HepG2 (cell line): Measurements from ENCODE around the gene BTBD17. TPM values are rescaled to one million over a fixed set of nuclear protein-coding genes. Genes with fewer than 3 reads are reported as not detected.

Experiments
- DDIT3 ChIP-seq: sonication (generic); formaldehyde crosslinking; IDR thresholded peaks from 2 replicates; pipeline ENCODE4 v1.4.0; 2020; ENCODE audit warnings: mild to moderate bottlenecking, missing genetic modification reagents
- FOXO4 ChIP-seq: sonication (generic); formaldehyde crosslinking; conservative IDR thresholded peaks from 2 replicates; pipeline ENCODE4 v1.8.1; 2023; ENCODE audit warnings: missing genetic modification reagents
- HCFC1 ChIP-seq: fragments of 150-350 bp; IDR thresholded peaks from 2 replicates; pipeline ENCODE4 v1.6.1; 2014; ENCODE audit warnings: low read depth, low read length
- HOXD1 ChIP-seq: sonication (generic); formaldehyde crosslinking; IDR thresholded peaks from 2 replicates; pipeline ENCODE4 v1.5.0; 2020; ENCODE audit warnings: missing genetic modification reagents
- JUND ChIP-seq: sonication (generic); formaldehyde crosslinking; IDR thresholded peaks from 2 replicates; pipeline ENCODE4 v1.8.0; 2022; ENCODE audit warnings: mild to moderate bottlenecking, missing genetic modification reagents
- KIAA2018 ChIP-seq: sonication (generic); formaldehyde crosslinking; IDR thresholded peaks from 2 replicates; pipeline ENCODE4 v1.5.0; 2020; ENCODE audit warnings: mild to moderate bottlenecking, missing genetic modification reagents, borderline replicate concordance
- KLF16 ChIP-seq, 2 experiments: sonication (generic) in 1 of 2; formaldehyde crosslinking in 1 of 2; IDR thresholded peaks; 2 replicates each; pipeline versions ENCODE4 v1.6.1 to v1.8.0; 2016 to 2023; ENCODE audit warnings: missing genetic modification reagents in 2 of 2, missing compliant biosample characterization in 1 of 2
- KMT2B ChIP-seq: IDR thresholded peaks from 2 replicates; pipeline ENCODE4 v1.6.1; 2016; ENCODE audit warnings: missing genetic modification reagents, missing compliant biosample characterization
- ZBTB10 ChIP-seq: sonication (generic); formaldehyde crosslinking; IDR thresholded peaks from 2 replicates; pipeline ENCODE4 v1.4.0; 2020; ENCODE audit warnings: missing genetic modification reagents, borderline replicate concordance
- ZBTB49 ChIP-seq: sonication (generic); formaldehyde crosslinking; IDR thresholded peaks from 2 replicates; pipeline ENCODE4 v1.4.0; 2020; ENCODE audit warnings: missing genetic modification reagents, borderline replicate concordance
- ZFP90 ChIP-seq: sonication (generic); formaldehyde crosslinking; IDR thresholded peaks from 2 replicates; pipeline ENCODE4 v1.8.0; 2022; ENCODE audit warnings: missing genetic modification reagents, mild to moderate bottlenecking, inconsistent platforms, borderline replicate concordance
- ZKSCAN8 ChIP-seq: IDR thresholded peaks from 2 replicates; pipeline ENCODE4 v1.6.1; 2016; ENCODE audit warnings: borderline replicate concordance, missing genetic modification reagents, missing compliant biosample characterization
- ZNF20 ChIP-seq: sonication (generic); formaldehyde crosslinking; IDR thresholded peaks from 2 replicates; pipeline ENCODE4 v1.4.0; 2020; ENCODE audit warnings: mild to moderate bottlenecking, moderate library complexity, missing genetic modification reagents
- ZNF564 ChIP-seq: sonication (generic); formaldehyde crosslinking; IDR thresholded peaks from 2 replicates; pipeline ENCODE4 v1.8.1; 2023; ENCODE audit warnings: mild to moderate bottlenecking, missing genetic modification reagents
- ZNF674 ChIP-seq: sonication (generic); formaldehyde crosslinking; IDR thresholded peaks from 2 replicates; pipeline ENCODE4 v1.5.0; 2020; ENCODE audit warnings: low read depth, mild to moderate bottlenecking, missing genetic modification reagents
- polyA plus RNA-seq, 8 experiments: library from polyadenylated mRNA; depleted of rRNA in 3 of 8; stranded (reverse) in 7 of 8; unstranded in 1 of 8; fragments of >200 nt; fragmentation: Illumina TruSeq in 4 of 8; extraction: Trizol in 4 of 8; gene quantifications; 2 replicates each; pipeline versions ENCODE4 v1.2.1 to v1.2.3, GENCODE V29; 2011 to 2016; ENCODE audit warnings: low read depth in 4 of 8, missing spikeins in 1 of 8, mixed read lengths in 1 of 8; ENCODE audit not compliant: insufficient read depth in 1 of 8
- total RNA-seq, 5 experiments: library from RNA; depleted of rRNA; stranded (reverse); fragments of >200 nt; fragmentation: Illumina TruSeq; extraction: Trizol; gene quantifications; 2 replicates each; pipeline ENCODE4 v1.2.3, GENCODE V29; 2016; ENCODE audit warnings: low read depth in 1 of 5

The BTBD17 gene
- total and polyA plus RNA-seq, 2 of the 13 experiments (the other 11 are each of a cell fraction or from before 2014, with no cell fraction given) = not detected

GRCh38 chr17:74354123-74354522, 7.5 kb downstream of the BTBD17 start (continued):
- TF ChIP-seq DDIT3 (CRISPR knock-in tag) (no peak), ZNF674 (no peak), ZBTB49 (CRISPR knock-in tag) (peak; percentile 24; the same call in 1 of the 2 replicates), HCFC1 (no peak), KMT2B (CRISPR knock-in tag) (no peak), ZBTB10 (CRISPR knock-in tag) (no peak), ZNF564 (CRISPR knock-in tag) (no peak), HOXD1 (CRISPR knock-in tag) (no peak), KLF16 (CRISPR knock-in tag; IDR thresholded peaks at IDR 0.05) (no peak), JUND (CRISPR knock-in tag) (no peak), FOXO4 (CRISPR knock-in tag) (no peak), KIAA2018 (CRISPR knock-in tag) (no peak), ZNF20 (no peak), ZKSCAN8 (CRISPR knock-in tag) (no peak), ZFP90 (CRISPR knock-in tag) (no peak)
